PC-9 (cell line): ENCODE results near the gene OPN3. TPM values are rescaled to one million over a fixed set of nuclear protein-coding genes. Genes with fewer than 3 reads are reported as not detected.

Experiments used
- BruUV-seq: library from RNA; stranded (reverse); fragments of 400-500 nt; replicated peaks from 2 replicates; lab custom pipeline; 2021; lab: Mats Ljungman, UMichigan
- CTCF ChIA-PET: fragments of 300-600 bp; sonication (Branson Sonifier 250); formaldehyde crosslinking; loops from one replicate; lab custom pipeline; 2022; ENCODE audit warnings: antibody characterized with exemption; lab: Charles Lee
- POLR2A ChIA-PET: fragments of 300-600 bp; sonication (Branson Sonifier 250); formaldehyde crosslinking; loops from one replicate; lab custom pipeline; 2022; ENCODE audit warnings: antibody characterized with exemption; ENCODE audit not compliant: unreplicated experiment; lab: Charles Lee
- DNase-seq, 2 experiments: peaks; one replicate each; pipeline versions ENCODE4 v3.0.0 to v3.0.0-alpha.2; 2015 to 2022; ENCODE audit warnings: mixed read lengths in 1 of 2
- H2AFZ ChIP-seq: fragments of 200-600 bp; sonication (generic); 2 replicates; pipeline ENCODE4 v1.8.1; 2017; ENCODE audit warnings: antibody characterized with exemption
- H3F3A ChIP-seq: fragments of 200-600 bp; sonication (generic); 2 replicates; pipeline ENCODE4 v1.8.1; 2017; ENCODE audit warnings: antibody characterized with exemption, mild to moderate bottlenecking, low read depth; ENCODE audit not compliant: insufficient read depth
- H3K27ac ChIP-seq: fragments of 200-600 bp; sonication (generic); 2 replicates; pipeline ENCODE4 v1.6.1; 2016; ENCODE audit warnings: mixed run types
- H3K27me3 ChIP-seq: fragments of 200-600 bp; sonication (generic); 2 replicates; pipeline ENCODE4 v1.6.1; 2016; ENCODE audit warnings: low read depth, mixed run types; ENCODE audit not compliant: insufficient read depth
- H3K36me3 ChIP-seq: fragments of 200-600 bp; sonication (generic); 2 replicates; pipeline ENCODE4 v1.6.1; 2016; ENCODE audit warnings: low read depth, mixed run types
- H3K4me1 ChIP-seq: fragments of 200-600 bp; sonication (generic); replicated peaks from 2 replicates; pipeline ENCODE4 v1.6.1; 2016; ENCODE audit warnings: mixed run types; ENCODE audit not compliant: insufficient read depth
- H3K4me2 ChIP-seq: fragments of 200-600 bp; sonication (generic); 2 replicates; pipeline ENCODE4 v1.6.1; 2017; ENCODE audit warnings: mixed run types
- H3K4me3 ChIP-seq: fragments of 200-600 bp; sonication (generic); 2 replicates; pipeline ENCODE4 v1.6.1; 2016; ENCODE audit warnings: mixed run types
- H3K79me2 ChIP-seq: fragments of 200-600 bp; sonication (generic); 2 replicates; pipeline ENCODE4 v1.6.1; 2017; ENCODE audit warnings: low read depth, mixed run types
- H3K9me2 ChIP-seq: fragments of 200-600 bp; sonication (generic); 2 replicates; pipeline ENCODE4 v1.8.1; 2017; ENCODE audit warnings: mild to moderate bottlenecking; ENCODE audit not compliant: insufficient read depth
- H3K9me3 ChIP-seq: fragments of 200-600 bp; sonication (generic); 2 replicates; pipeline ENCODE4 v1.8.1; 2016; ENCODE audit warnings: low read depth; ENCODE audit not compliant: insufficient read depth
- H4K20me1 ChIP-seq: fragments of 200-600 bp; sonication (generic); 2 replicates; pipeline ENCODE4 v1.8.1; 2017; ENCODE audit not compliant: insufficient read depth
- CTCF ChIP-seq: fragments of 200-600 bp; sonication (generic); conservative IDR thresholded peaks from 2 replicates; pipeline ENCODE4 v1.6.1; 2017; ENCODE audit warnings: mixed run types, antibody characterized with exemption, mild to moderate bottlenecking, moderate library complexity
- EZH2 ChIP-seq: fragments of 200-600 bp; sonication (generic); IDR thresholded peaks from 2 replicates; pipeline ENCODE4 v1.8.0; 2017; ENCODE audit warnings: antibody characterized with exemption, low read depth
- intact Hi-C: fragments of 100-400 bp; cut with micrococcal nuclease; formaldehyde crosslinking; loops from one replicate; pipeline ENCODE4 v1.10.0; 2022; ENCODE audit not compliant: unreplicated experiment
- total RNA-seq: library from RNA; stranded (reverse); gene quantifications from 2 replicates; pipeline ENCODE4 v1.2.3, GENCODE V29; 2021

OPN3 gene
- total RNA-seq, 1 experiment from 2014 or later = 62.7 TPM

- peak; percentile 75 to 92 for DNase-seq
- CTCF ChIA-PET = interaction anchor here (0.9 kb wide), 1 partner anchor 20 kb away, joined by 4 read pairs; no protein-coding TSS in a partner anchor
- TF ChIP-seq EZH2 (no peak), CTCF (no peak)
These were observed 48.9 kb downstream of the OPN3 start for GRCh38 chr1:241591317-241591716.

GRCh38 chr1:241590719-241591118 lies 49.5 kb downstream of the OPN3 start:
- Histone ChIP-seq H3K4me3 (no peak overlapping the region), H3K36me3 (peaks cover 13% of the 10 kb centered on the region), H3K27me3 (no peaks in the 10 kb centered on the region), H2AFZ (no peak overlapping the region), H3F3A (peaks cover 30% of the 10 kb centered on the region), H4K20me1 (no peaks in the 10 kb centered on the region), H3K9me2 (no peaks in the 10 kb centered on the region), H3K4me1 (peaks cover 36% of the 10 kb centered on the region), H3K79me2 (no peaks in the 10 kb centered on the region), H3K9me3 (no peaks in the 10 kb centered on the region), H3K4me2 (peak overlapping the region; percentile 23), H3K27ac (peak overlapping the region; percentile 78)
- POLR2A ChIA-PET = interaction anchor here (0.6 to 0.7 kb wide), 2 partner anchors 9 to 14 kb away, joined by 4 to 8 read pairs; no protein-coding TSS in a partner anchor
- CTCF ChIA-PET = no interaction called here
- TF ChIP-seq EZH2 (no peak), CTCF (no peak)
- BruUV-seq = no TSS peak
- no peak for DNase-seq
- intact Hi-C loops = loop anchor here (1.0 to 5.0 kb wide), 4 partner anchors 20 to 417 kb away; partner anchors contain the start of gene KMO

More at GRCh38 chr1:241591317-241591716, 48.9 kb downstream of the OPN3 start:
- no peaks in the 10 kb centered on the region for H3K27me3 ChIP-seq
- peaks cover 36% of the 10 kb centered on the region for H3K4me1 ChIP-seq
- H4K20me1 ChIP-seq = no peaks in the 10 kb centered on the region
- peak overlapping the region; percentile 78 for H3K27ac ChIP-seq
- BruUV-seq = no TSS peak
- POLR2A ChIA-PET = interaction anchor here (0.6 to 0.7 kb wide), 2 partner anchors 8 to 15 kb away, joined by 4 to 8 read pairs; no protein-coding TSS in a partner anchor
- H3K36me3 ChIP-seq = peaks cover 19% of the 10 kb centered on the region
- H3K9me2 ChIP-seq = no peaks in the 10 kb centered on the region
- H3K9me3 ChIP-seq = no peaks in the 10 kb centered on the region
- H2AFZ ChIP-seq = no peak overlapping the region
- H3K79me2 ChIP-seq = no peaks in the 10 kb centered on the region
- peaks cover 30% of the 10 kb centered on the region for H3F3A ChIP-seq
- no peak overlapping the region for H3K4me3 ChIP-seq
- intact Hi-C loops = loop anchor here (1.0 to 5.0 kb wide), 4 partner anchors 19 to 416 kb away; partner anchors contain the start of gene KMO
- peak overlapping the region; percentile 11 for H3K4me2 ChIP-seq

GRCh38 chr1:241589521-241589920 lies 50.6 kb downstream of the OPN3 start:
- TF ChIP-seq EZH2 = no peak
- no peak for TF ChIP-seq CTCF
- BruUV-seq = no TSS peak
- Histone ChIP-seq H3F3A (peaks cover 30% of the 10 kb centered on the region), H3K27ac (no peak overlapping the region), H3K36me3 (peaks cover 4% of the 10 kb centered on the region), H3K4me2 (no peak overlapping the region), H3K27me3 (no peaks in the 10 kb centered on the region), H3K4me3 (no peak overlapping the region), H3K9me3 (no peaks in the 10 kb centered on the region), H3K4me1 (peaks cover 36% of the 10 kb centered on the region), H2AFZ (no peak overlapping the region), H3K9me2 (no peaks in the 10 kb centered on the region), H4K20me1 (no peaks in the 10 kb centered on the region), H3K79me2 (no peaks in the 10 kb centered on the region)
- DNase-seq = no peak
- POLR2A ChIA-PET = no interaction called here
- intact Hi-C loops = no loop called here
- CTCF ChIA-PET = no interaction called here
